Measurements from ENCODE around the gene STXBP1.

STXBP1 gene

DNA sequence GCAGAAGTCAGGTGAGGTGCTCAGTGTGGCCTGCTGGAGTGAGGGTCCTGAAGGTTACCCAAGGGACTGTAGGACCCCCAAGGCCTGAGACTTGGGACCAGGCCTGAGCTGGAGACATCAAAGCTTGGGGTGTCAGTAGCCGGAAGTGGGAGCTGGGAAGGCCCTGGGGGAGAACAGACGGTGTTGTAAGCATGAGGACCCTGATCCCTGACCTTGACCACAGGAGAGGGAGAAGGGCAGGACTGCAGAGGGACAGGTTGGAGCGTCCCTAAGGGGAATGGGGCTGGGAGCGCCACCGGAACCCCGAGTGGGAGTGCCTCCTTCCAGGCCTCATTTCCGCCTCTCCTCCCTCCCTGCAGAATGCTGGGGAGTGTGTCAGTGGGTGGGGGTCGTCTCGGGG, 104.3 kb downstream of the STXBP1 start:
- no peak for FAIRE-seq

DNA sequence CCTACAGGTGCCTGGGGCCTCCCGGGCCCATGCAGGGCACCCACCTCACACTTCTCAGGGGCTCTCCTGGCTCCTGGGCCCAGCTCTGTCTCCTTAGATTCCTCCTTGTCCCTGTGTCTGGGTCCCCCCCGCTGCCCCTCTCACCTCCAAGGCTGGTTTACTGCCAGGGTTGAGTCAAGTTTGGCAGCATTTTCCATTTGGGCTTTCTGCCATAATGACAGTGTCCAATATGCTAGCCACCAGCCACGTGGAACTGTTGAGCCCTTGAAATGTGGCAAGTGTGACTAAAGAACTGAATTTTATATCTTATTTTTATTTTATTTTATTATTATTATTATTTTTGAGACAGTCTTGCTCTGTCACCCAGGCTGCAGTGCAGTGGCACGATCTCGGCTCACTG, 105.7 kb downstream of the STXBP1 start:
- no peak for FAIRE-seq

DNA sequence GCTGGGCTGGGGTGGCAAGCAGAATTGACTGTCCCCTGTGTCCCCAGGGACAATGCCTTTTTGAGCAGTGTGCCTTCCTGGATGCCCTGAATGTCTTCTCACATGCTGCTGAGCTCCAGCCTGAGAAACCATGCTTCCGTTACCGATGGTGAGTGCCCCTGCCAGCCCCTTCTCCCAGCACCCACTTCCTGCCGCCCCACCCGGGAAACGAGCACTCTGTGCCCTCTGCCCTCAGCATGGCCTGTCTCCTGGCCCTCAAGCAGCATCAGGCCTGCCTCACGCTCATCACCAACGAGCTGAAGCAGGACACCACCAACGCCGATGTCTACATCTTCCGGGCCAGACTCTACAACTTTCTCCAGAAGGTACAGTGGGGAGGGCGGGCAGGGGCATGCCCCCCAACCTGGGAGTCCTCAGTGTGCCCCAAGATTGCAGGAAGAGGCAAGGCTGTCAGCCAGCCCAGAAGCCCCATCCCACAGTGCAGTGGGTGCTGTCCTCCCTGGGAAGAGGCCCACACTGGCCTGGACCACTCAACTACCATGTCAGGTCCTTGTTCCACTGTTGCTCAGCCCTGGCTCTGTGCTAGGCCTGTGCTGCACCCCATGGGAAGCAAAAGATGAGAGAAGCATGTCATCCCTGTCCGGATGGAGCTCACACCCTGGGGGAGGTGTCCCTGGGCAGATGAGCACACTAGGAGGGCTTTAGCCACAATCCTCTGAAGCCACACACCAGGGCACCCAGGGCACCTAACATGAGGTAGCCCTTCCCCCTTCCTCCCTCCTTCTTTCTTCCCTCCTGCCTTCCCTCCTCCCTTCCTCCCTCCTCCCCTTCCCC, 108.2 kb downstream of the STXBP1 start:
- no peak for FAIRE-seq

DNA sequence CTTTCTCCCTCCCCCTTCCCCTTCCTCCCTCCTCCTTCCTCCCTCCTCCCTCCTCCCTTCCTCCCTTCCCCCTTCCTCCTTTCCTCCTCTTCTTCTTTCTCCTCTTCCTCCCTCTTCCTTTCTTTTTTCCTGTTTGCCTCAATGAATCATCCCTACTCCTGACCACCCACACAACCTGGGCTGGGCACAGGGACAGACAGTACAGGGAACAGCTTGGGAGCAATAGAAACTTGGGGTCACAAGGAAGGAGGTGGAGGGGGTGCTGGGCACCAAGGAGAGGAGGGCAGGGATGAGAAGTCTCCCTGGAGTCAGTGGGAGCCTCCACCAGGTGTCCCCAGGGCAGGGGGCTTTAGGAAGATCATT, 108.8 kb downstream of the STXBP1 start:
- no peak for FAIRE-seq

DNA sequence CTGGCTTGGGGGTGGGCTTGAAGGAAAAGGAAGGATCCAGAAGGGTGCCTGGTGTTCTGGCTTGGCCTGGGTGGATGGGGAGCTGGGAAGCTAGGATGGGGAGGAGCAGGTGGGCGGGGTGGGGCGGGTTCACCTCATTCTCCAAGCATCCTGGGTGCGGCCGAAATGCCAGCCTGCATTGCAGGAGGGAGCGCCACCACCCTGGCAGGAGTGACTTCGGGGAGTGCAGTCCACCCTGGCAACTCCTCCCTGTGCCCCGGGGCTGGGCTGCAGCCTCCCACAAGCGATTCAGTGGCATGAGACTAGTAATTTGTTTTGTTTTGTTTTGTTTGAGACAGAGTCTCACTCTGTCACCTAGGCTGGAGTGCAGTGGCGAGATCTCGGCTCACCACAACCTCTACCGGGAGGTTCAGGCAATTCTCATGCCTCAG, 109.3 kb downstream of the STXBP1 start:
- FAIRE-seq: no peak

DNA sequence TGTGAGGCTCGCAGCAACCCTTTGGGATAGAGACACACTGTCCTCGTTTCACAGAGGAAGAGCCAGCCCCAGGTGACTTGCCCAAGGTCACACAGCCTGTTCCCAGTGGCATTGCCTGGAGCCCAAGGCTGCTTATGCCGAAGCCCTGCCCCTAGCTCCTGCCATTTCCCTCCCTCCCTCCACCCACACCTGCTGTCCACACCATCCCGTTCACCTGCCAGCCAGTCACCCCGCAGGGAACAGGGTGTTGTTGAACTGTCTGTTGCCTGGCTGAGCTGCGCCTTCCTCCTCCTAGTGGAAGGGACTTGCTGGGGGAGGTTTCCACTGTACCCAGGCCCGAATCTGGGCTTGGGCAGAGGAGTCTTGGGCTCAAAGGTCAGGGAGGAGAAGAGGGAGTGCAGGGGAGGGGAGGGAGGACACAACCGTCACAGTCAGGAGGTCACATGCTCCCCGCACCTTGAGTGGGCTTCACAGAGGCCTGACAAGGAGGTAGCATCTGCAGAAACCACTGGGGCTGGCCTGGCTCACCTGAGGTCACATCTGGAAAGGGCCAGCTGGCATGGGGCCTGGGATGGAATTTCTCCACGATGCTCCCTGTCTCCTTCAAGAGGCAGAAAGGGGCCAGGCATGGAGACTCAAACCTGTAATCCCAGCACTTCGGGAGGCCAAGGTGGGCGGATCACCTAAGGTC, 110.1 kb downstream of the STXBP1 start:
- FAIRE-seq: no peak

DNA sequence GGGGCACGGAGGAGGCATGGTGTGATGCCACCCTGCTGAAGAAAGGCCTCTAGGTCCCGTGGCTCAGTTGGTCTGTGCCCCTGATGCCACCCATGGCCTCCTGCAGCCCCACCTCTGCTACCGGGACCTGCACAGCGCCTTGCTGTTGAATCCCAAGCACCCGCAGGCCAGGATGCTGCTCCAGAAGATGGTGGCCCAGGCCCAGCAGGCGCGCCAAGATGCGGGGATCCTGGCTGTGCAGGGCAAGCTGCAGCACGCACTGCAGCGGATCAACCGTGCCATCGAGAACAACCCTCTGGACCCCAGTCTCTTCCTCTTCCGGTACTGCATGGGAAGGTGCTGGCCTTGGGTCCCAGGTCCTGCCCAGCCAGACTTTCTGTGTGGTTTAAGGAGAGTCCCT, 110.9 kb downstream of the STXBP1 start:
- no peak for FAIRE-seq

DNA sequence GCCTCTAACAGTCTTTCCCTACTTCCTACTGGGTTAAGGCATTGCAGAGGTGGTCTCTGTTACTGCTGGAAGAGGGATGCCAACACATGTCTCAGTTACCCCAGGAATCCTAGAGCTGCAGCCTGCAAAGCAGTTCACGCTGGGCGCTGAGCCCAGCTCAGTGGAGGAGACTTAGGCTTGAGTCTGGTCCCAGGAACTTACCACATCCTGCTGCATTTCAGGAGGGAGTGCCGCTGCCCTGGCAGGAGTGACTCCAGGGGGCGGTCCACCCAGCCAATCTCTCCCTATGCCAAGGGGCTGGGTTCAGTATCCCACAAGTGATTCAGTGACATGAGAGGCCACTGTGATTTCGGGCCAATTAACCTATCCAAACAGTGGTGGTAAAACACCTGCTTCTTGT, 111.4 kb downstream of the STXBP1 start:
- no peak for FAIRE-seq

DNA sequence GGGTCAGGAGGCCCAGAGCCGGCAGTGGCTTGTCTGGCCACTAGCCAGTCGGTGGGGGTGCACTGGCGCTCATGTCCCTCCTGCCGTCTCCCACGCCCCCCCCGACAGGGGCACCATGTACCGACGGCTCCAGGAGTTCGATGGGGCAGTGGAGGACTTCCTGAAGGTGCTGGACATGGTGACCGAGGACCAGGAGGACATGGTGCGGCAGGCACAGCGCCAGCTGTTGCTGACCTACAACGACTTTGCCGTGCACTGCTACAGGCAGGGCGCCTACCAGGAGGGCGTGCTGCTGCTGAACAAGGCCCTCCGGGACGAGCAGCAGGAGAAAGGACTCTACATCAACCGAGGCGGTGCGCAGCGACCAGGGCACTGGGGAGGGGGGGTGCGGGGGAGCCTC, 111.9 kb downstream of the STXBP1 start:
- no peak for FAIRE-seq

DNA sequence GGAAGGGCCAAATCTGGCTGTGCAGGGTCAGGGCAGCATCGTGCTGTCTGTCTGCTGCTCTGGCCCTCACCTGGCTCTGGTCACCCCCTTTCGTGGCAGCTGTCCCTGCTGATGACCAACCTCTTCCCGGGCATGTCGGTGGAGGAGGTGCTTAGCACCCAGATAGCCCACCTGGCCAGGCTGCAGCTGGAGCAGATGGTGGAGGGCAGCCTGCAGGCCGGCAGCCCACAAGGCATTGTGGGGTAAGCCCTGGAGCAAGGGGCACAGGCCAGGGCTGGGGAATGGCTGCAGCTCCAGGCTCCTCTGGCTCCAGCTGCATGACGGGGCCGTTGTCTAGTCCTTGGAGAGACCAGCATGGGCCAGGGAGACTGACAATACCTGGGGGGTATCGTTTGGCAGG, 114.8 kb downstream of the STXBP1 start:
- FAIRE-seq: no peak

DNA sequence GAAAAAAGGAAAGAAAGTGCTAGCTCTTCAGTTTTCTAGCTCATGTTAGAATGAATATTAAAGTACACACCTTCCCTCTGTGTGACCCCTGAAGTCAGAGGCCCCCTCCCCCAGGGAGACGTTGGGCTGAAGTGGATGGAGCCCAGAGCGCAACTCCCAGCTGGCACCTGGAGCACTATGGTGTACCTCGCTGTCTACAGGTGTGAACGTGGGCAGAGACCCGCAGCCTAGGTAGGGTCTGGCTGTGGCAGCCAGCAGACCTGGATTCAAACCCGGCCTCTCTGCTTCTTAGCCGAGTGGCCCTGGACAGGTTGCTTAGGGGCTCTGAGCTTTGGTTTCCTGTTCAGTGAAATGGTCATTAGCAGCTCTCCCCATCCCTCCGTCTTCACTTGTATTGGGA, 116.7 kb downstream of the STXBP1 start:
- FAIRE-seq: no peak

DNA sequence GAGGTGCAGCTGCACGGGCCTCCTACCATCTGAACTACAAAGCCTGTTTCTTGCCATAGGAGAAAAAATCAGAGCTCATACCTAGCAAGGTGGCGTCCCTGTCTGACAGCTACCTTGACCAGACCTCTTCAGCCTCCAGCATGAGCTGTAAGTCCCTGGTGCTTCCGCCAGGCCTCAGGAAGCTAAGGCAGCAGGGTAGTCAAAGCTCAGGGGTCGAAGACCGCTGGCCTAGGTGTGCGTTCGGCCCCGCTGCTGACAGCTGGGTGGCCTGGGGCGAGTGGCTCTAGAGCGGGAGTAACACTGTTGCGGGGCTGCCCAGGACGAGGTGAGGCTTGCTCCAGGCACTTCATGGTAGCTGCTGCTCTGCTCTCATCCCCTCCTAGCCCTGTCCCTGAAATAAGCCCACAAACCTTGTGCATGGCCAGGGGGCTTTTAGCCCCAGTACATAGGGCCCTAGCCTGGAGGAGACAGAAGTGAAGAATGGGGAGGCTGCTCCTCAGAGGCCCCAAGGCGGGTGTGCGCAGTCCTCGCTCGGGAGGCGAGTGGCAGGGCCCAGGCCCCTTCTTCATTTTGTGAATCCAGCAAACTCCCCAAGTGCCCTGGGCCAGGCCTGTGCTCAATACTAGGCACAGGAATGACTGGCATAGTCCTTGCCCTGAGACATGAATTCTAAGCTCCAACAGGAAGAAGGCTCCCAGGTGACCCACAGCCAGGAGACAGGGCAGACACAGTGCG, 117.6 kb downstream of the STXBP1 start:
- FAIRE-seq: no peak

DNA sequence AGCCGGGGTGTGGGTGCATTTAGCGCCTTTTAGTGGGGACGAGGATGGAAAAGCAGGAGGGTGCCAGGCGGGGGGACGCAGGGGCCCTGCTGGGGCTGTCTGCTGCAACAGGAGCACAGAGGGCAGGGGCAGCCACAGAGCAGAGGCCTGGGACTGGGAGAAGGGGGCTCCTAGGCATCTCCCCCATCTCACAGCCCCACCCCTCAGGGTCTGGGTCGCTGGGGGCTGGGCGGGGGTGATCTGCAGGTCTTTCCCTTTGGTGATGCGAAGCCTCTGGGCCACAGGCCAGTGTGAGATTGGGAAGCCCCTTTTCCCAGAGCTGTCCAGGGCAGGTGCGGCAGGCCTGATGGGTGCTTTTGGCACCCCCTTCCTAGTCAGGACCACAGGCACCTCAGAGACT, 118.2 kb downstream of the STXBP1 start:
- no peak for FAIRE-seq

DNA sequence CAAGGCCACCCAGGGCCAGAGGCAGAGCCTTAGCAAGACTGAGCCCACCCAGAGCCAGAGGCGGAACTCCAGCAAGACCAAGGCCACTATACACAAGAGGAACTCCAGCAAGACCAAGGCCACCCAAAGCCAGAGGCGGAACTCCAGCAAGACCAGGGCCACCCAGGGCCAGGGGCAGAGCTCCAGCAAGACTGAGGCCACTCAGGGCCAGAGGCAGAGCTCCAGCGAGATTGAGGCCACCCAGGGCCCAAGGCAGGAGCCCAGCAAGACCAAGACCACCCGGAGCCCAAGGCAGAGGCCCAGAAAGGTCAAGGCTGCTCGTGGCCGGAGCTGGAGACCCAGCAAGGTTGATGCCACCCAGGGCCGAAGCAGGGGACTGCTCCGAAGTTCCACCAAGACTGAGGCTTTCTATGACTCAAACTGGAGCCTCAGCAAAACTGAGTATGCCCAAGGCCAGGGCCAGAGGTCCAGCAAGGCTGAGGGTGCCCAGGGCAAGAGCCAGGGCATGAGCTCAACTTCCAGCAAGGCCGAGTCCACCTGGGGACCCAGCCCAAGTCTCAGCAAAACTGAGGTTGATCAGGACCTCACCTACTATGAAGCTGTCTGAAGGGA, 118.8 kb downstream of the STXBP1 start:
- no peak for FAIRE-seq

DNA sequence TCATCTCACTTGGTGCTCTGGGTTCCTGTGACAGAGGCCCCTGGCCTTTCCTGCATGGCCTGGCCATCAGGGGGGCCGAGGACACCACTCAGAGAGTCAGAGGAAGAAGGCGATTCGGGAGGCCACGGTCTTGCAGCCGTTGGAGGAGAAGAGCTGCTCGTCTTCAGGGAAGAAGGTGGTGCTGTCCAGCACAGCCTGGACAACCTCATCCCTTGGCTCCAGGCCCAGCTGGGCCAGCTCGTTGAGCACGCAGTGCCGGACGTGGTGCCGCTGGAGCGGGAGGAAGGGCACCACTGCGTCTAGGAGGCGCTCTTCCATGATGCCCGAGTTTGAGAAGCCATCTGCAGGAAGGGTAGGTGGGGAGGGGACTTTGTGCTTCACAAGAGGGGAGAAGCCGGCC, 119.9 kb downstream of the STXBP1 start:
- no peak for FAIRE-seq

DNA sequence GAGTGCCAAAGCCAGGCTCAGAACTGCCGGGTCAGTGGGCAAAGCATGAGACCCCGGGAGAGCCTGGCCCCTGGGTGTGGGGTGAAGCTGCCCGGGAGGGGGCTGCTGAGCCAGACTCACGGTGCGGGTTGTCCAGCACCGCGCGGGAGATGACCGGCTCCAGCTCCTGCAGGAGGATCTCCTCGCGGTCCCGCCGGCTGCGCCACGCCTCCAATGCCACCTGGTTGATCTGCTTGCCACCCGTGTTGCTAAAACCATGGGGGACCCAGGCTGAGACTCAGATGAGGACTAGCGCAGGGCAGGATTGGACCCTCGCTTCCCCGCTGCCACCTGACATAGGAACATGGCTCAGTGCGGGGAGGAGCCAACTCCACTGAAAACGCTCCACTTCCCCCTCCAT, 120.4 kb downstream of the STXBP1 start:
- FAIRE-seq: no peak

DNA sequence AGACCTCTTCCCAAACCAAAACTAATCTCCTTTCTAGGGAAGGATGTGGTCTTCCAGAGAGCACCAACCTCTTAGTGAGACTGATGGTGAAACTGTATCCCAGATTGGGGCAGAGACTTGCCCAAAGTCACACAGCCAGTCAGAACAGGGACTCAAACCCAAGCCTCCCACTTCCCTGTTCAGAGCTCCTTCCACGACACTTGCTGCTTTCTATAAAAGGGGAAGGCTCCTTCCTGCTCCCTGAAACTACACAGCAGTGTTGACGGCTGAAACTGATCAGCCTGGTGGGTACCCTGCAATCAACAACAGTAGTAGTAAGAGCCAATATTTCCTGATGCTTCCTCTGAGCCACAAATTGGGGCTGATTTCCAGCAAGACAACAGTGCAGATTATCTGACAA, 121.5 kb downstream of the STXBP1 start:
- no peak for FAIRE-seq

DNA sequence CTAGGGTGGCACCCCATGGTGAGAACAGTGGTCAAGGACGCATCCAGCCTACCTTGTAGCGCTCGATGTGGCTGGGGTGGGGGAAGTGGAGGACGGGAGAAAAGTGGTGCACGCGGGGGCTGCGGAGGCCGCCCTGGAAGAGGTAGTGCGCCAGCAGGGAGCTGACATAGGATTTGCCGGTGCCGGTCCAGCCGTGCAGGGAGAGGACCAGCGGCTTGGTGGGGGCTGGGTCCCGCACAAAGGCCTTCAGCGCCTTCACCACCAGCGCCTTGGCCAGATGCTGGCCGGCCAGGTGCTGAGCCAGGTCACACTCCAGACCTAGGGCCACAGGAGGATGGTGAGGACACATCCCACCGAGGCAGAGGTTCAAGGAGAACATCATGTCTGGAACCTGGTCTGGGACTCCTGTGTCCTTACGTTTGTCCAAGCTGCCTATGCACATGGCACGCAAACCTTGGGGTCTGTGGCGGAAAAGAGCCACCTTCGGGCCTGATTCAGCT, 122.2 kb downstream of the STXBP1 start:
- no peak for FAIRE-seq

DNA sequence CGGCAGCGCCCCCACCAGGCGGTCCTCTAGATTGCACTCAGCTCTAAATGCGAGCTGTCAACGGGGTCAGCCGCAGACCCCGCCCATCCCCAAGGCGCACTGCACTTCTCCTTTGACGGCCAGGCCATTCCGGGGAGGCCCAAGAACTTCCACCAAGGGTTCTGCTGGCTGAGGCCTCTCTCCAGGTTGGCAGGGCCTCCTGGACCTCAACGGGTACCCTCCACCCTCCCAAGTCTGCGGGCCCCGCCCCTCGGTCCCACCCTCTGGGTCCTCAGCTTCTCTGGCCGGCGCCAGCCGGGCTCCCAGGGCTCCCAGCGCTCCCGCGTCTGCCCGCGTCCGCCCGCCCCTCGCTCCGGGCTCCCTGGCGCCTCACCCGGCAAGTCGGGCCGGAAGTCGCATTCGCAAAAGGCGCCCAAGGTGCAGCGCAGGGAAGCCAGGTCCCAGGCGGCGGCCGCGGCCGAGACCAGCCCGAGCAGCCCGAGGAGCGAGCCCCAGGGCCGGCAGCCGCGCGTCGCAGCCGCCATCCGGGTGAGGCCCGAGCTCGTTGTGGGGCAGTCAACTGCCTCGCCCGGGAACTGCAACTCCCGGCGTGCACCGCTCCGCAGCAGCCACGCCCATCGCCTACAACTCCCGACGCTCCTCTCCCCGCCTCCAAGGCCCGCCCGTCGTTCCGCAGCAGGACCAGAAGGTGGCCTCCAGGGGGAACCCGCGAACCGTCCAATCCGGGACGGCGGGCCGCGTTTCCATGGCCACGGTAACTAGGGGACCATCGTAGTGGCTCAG, 122.9 kb downstream of the STXBP1 start, which contains the start of gene TOR2A:
TOR2A (minus strand) TSS at position 548 of the 783 bp plus-strand sequence; CDS start at position 524, 24 bp downstream.
- FAIRE-seq: peak; percentile 69

DNA sequence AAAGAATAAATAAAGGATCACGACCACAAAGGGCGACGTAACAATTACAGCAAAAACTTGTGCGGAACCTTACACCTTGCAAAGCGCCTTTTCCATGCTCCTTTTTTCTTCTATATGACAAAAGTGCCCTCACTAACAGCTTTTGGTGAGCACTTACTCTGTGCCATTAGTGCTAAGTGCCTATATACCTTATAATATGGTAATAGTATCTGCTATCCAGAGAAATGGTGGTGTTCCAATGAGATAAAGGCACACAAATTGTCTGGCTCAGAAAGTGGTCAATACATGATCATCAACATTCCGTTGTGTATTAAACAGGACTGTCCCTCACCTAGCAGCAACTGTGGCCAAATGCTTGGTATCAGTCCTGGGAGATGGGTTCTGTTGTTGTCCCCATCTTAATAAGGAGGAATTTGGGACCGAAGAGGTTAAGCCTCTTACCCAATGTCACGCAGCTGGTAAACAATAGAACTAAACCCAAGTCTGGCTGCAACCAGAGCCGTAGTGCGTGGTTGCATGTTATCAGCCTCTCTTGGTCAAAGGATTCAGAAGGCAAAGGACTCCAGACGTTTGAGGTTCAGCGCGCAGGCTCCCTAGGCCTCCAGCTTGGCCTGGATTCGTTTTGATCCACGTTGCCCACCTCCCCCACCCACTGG, 123.6 kb downstream of the STXBP1 start:
- FAIRE-seq: no peak

DNA sequence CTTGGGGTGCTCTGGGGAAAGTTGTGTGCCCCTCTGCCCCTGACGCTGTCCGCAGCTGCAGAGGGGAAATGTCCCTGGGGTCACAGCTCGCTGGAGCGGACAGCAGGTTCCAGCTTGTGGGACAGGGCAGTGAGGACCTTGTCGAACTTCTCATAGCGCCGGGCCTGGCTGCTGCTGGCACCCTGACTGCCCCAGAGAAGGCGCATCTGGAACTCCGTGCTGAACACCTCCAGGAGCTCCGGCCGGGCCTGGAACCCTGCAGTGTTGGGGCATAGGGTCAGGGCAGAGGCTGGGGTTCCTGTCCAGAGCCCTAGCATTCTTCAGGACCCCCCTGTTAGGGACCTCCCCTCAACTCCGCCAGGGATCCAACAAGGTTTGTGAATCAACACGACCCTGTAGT, 126.6 kb downstream of the STXBP1 start:
- no peak for FAIRE-seq
